ENCODE measurements around the gene LIME1.

Gene LIME1
- 0.12 to 2.3 (median 1.1) reads per million in 18 experiments for total RNA-seq

DNA sequence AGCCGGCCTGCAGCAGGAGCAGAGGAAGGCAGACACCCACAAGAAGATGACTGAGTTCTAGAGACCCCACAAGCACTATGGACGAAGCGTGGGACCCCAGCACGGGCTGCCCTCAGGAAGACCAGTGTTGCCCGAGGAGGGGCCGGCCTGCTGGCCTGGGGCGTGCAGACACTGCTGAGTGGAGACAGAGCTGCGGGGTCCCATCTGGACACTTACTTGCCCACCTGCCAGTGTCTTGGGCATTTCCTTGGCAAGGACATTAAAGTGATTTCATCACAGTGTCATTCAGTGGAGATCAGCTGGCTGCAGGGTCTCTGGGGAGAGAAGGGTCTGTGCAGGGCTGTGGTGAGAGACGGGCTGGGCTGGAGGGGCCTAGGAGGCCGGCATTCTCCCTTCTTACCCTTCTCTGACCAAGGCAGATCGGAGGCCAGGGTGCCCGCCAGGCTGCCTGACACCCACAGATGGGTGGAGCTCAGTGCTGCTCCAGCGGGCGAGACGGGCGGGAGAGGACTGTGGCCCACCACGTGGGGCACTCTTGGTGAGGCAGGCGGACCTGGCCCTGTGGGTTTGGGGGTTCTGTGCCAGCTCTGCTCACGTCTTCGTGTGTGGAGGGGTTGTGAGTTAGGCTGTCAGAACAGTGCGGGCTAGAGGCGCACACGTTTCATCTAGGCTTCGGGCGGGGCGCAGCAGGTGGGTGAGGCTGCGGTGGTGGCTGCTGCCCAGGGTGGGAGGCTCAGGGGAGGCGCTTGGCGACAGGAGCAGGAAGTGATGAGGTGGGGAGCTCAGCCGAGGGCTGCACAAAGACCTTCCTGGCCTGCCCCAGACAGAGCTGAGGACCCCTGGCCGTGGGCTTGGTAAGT is at the start of gene LIME1:
LIME1 (plus strand) TSS at position 806 of the 860 bp plus-strand sequence. CDS start 886 bp downstream, outside the sequence.
- DNase-seq, result peak in 1 of 2 donors; percentile 18

DNA sequence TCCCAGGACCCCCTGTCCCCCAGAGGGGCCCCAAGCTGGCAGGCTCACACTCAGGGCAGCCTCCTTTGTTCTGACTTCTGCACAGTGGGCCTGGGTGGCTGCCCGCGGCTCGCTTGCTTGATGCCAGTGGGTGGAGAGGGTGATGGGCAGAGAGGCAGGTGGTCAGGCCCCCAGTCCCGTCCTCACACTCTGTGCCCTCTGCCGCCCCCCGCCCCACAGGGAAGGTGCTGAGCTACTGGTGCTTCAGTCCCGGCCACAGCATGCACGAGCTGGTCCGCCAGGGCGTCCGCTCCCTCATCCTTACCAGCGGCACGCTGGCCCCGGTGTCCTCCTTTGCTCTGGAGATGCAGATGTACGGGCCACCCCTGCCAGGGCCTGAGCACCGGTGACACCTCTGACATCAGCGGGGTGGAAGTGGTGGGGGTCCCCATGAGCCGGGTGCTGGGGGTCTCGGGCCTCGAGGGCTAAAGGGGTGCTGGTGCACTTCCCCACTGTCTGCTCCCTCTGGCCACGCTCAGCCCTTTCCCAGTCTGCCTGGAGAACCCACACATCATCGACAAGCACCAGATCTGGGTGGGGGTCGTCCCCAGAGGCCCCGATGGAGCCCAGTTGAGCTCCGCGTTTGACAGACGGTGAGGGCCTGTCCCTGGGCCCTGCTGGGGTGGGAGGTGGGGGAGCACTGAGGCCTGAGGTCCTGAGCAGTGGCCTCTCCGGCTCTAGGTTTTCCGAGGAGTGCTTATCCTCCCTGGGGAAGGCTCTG is 48.9 kb upstream of the LIME1 start:
- no peak for DNase-seq

GRCh38 chr20:63688228-63689045 is 48.0 kb upstream of the LIME1 start:
- no peak for DNase-seq

- no peak for DNase-seq
Measured at GRCh38 chr20:63689046-63690002, 47.1 kb upstream of the LIME1 start.

DNA sequence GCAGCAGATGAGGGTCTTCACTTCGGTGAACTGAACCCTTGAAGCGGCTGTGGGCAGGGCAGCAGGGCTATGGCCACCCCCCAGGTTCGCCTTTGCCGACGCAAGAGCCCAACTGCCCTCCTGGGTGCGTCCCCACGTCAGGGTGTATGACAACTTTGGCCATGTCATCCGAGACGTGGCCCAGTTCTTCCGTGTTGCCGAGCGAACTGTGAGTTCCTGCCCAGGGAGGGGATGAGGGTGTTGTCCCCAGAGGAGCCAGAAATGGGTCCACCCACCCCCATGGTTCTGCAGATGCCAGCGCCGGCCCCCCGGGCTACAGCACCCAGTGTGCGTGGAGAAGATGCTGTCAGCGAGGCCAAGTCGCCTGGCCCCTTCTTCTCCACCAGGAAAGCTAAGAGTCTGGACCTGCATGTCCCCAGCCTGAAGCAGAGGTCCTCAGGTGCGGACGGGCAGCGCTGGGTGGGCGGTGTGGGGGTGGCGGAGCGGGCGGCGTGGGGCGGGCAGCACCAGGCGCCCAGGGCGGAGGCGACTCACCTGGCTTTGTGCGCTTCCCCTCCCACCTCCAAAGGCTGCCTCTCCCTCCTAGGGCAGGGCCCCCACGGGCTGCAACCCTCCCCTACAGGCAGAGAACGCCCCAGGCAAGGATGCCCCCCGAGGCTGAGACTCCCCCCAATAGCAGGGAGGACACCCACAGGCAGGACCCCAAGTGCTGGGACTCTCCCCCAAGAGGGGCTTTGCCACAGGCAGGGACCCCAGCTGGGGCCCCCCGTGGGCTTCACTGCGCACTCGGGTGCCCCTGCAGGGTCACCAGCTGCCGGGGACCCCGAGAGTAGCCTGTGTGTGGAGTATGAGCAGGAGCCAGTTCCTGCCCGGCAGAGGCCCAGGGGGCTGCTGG is 46.2 kb upstream of the LIME1 start:
- DNase-seq, result no peak

GRCh38 chr20:63690898-63691710 is 45.4 kb upstream of the LIME1 start:
- DNase-seq, result no peak

- no peak for DNase-seq
Measured at GRCh38 chr20:63691711-63692435, 44.6 kb upstream of the LIME1 start.

GRCh38 chr20:63692436-63693082 is 43.9 kb upstream of the LIME1 start:
- no peak for DNase-seq

- DNase-seq, result no peak
Measured at GRCh38 chr20:63693083-63693732, 43.3 kb upstream of the LIME1 start.

- no peak for DNase-seq
Measured at GRCh38 chr20:63693733-63694583, 42.5 kb upstream of the LIME1 start.

GRCh38 chr20:63694584-63695423 is 41.7 kb upstream of the LIME1 start:
- no peak for DNase-seq

GRCh38 chr20:63695424-63696305 is 40.8 kb upstream of the LIME1 start:
- no peak for DNase-seq

GRCh38 chr20:63696306-63696627 is 40.2 kb upstream of the LIME1 start:
- DNase-seq, result peak in 1 of 2 donors; percentile 42

GRCh38 chr20:63696628-63697356 is 39.7 kb upstream of the LIME1 start, which contains the start of gene TNFRSF6B:
Gene TNFRSF6B (plus strand): TSS chr20:63696652. CDS start chr20:63696768, 116 bp downstream.
- no peak for DNase-seq
